ENCODE measurements around the gene PARD3. TPM values are rescaled to one million over a fixed set of nuclear protein-coding genes. Genes with fewer than 3 reads are reported as not detected.

The PARD3 gene
- total RNA-seq, 3 donors from 2014 or later (not counting 1 experiment from before 2014, with no cell fraction given): 0.14 to 0.49 (median 0.38) TPM

GRCh38 chr10:34764472-34764946 is 50.6 kb downstream of the PARD3 start:
- no peaks in the 10 kb centered on the region for H3K36me3 Mint-ChIP-seq
- Histone ChIP-seq H3K27ac (ENCODE audit: low read length) (no peak overlapping the region), H3K27me3 (ENCODE audit: control insufficient read depth, insufficient read depth, low read length) (no peaks in the 10 kb centered on the region), H3K9me3 (ENCODE audit: control insufficient read depth, insufficient read depth, low read length) (no peaks in the 10 kb centered on the region), H3K36me3 (ENCODE audit: control insufficient read depth, insufficient read depth, low read length) (no peaks in the 10 kb centered on the region), H3K4me1 (ENCODE audit: control insufficient read depth, insufficient read depth, low read length) (no peaks in the 10 kb centered on the region), H3K4me3 (ENCODE audit: low read length) (no peak overlapping the region)
- intact Hi-C loops (cut with micrococcal nuclease): no loop called here
- WGBS (ENCODE audit: insufficient coverage): 90% methylated on average over 2 of the region's 2 CpGs
- H3K27me3 Mint-ChIP-seq (ENCODE audit: low read depth in 2 of 2): peaks cover 0 to 8% of the 10 kb centered on the region in 2 donors
- DNase-seq (no peak), ATAC-seq (no peak)
- no peak overlapping the region for H3K4me3 Mint-ChIP-seq
- no peaks in the 10 kb centered on the region for H3K4me1 Mint-ChIP-seq
- no peaks in the 10 kb centered on the region for H3K9me3 Mint-ChIP-seq
- no peak for TF ChIP-seq CTCF (IDR thresholded peaks at IDR 0.05)
- no peak overlapping the region for H3K27ac Mint-ChIP-seq

DNA sequence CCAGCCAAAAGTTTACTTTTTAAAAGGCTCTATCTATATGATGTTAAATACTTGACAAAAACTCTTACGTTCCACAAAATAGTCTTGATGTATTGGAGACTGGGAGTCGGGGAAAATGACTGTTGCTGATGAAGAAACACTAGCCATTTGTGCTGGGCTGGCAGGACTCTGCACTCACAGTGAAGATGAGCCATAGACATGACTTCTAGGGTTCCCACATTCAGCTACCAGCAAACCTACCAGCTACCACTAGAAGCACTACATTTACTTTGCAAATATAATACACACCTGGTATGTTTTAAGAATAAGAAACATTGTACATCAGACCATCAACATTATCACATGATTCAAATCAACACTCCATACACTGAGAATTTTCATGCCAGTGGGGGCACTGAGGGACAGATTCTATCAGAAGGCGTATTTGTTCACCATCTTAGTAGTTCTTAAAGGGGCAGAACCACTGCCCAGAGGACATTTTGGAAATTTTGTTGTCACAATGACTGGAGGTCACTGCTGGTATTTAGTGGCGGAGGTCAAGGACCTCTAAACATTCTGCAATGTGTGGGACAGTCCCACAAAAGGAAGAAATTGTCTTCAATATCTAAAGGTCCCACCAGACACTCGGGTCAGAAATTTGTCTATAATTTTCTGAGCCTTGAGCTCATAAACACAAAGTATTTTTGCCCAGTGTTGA is 52.3 kb downstream of the PARD3 start:
- no peak for TF ChIP-seq CTCF (IDR thresholded peaks at IDR 0.05)
- 89% methylated on average over 5 of the region's 5 CpGs for WGBS (ENCODE audit: insufficient coverage)
- Mint-ChIP-seq H3K4me3 (no peak overlapping the region), H3K27ac (no peak overlapping the region), H3K27me3 (ENCODE audit: low read depth in 2 of 2) (peaks cover 0 to 8% of the 10 kb centered on the region in 2 donors), H3K36me3 (no peaks in the 10 kb centered on the region), H3K4me1 (peaks cover 0 to 5% of the 10 kb centered on the region in 2 donors), H3K9me3 (no peaks in the 10 kb centered on the region)
- DNase-seq (no peak), ATAC-seq (no peak)
- H3K4me3 ChIP-seq (ENCODE audit: low read length): no peak overlapping the region
- H3K27me3 ChIP-seq (ENCODE audit: control insufficient read depth, insufficient read depth, low read length): no peaks in the 10 kb centered on the region
- H3K4me1 ChIP-seq (ENCODE audit: control insufficient read depth, insufficient read depth, low read length): no peaks in the 10 kb centered on the region
- no peak overlapping the region for H3K27ac ChIP-seq (ENCODE audit: low read length)
- no peaks in the 10 kb centered on the region for H3K9me3 ChIP-seq (ENCODE audit: control insufficient read depth, insufficient read depth, low read length)
- intact Hi-C loops (cut with micrococcal nuclease): no loop called here
- no peaks in the 10 kb centered on the region for H3K36me3 ChIP-seq (ENCODE audit: control insufficient read depth, insufficient read depth, low read length)

- Histone ChIP-seq H3K27me3 (ENCODE audit: control insufficient read depth, insufficient read depth, low read length) (no peaks in the 10 kb centered on the region), H3K36me3 (ENCODE audit: control insufficient read depth, insufficient read depth, low read length) (no peaks in the 10 kb centered on the region), H3K27ac (ENCODE audit: low read length) (no peak overlapping the region), H3K9me3 (ENCODE audit: control insufficient read depth, insufficient read depth, low read length) (no peaks in the 10 kb centered on the region), H3K4me1 (ENCODE audit: control insufficient read depth, insufficient read depth, low read length) (no peaks in the 10 kb centered on the region), H3K4me3 (ENCODE audit: low read length) (no peak overlapping the region)
- no peaks in the 10 kb centered on the region for H3K9me3 Mint-ChIP-seq
- no peak for DNase-seq
- no peak overlapping the region for H3K4me3 Mint-ChIP-seq
- ATAC-seq: no peak
- peaks cover 0 to 8% of the 10 kb centered on the region in 2 donors for H3K27me3 Mint-ChIP-seq (ENCODE audit: low read depth in 2 of 2)
- WGBS (ENCODE audit: insufficient coverage): 80% methylated on average over 1 of the region's 3 CpGs
- peaks cover 0 to 5% of the 10 kb centered on the region in 2 donors for H3K4me1 Mint-ChIP-seq
- H3K36me3 Mint-ChIP-seq: no peaks in the 10 kb centered on the region
- intact Hi-C loops (cut with micrococcal nuclease): no loop called here
- no peak for TF ChIP-seq CTCF (IDR thresholded peaks at IDR 0.05)
- H3K27ac Mint-ChIP-seq: no peak overlapping the region
These were observed 52.9 kb downstream of the PARD3 start for GRCh38 chr10:34762156-34762555.

GRCh38 chr10:34761453-34761852 is 53.6 kb downstream of the PARD3 start:
- Histone ChIP-seq H3K27me3 (ENCODE audit: control insufficient read depth, insufficient read depth, low read length) (no peaks in the 10 kb centered on the region), H3K27ac (ENCODE audit: low read length) (no peak overlapping the region), H3K4me1 (ENCODE audit: control insufficient read depth, insufficient read depth, low read length) (no peaks in the 10 kb centered on the region), H3K9me3 (ENCODE audit: control insufficient read depth, insufficient read depth, low read length) (no peaks in the 10 kb centered on the region), H3K36me3 (ENCODE audit: control insufficient read depth, insufficient read depth, low read length) (no peaks in the 10 kb centered on the region), H3K4me3 (ENCODE audit: low read length) (no peak overlapping the region)
- Mint-ChIP-seq H3K27me3 (ENCODE audit: low read depth in 2 of 2) (peaks cover 0 to 13% of the 10 kb centered on the region in 2 donors), H3K27ac (no peak overlapping the region), H3K4me1 (peaks cover 0 to 5% of the 10 kb centered on the region in 2 donors), H3K36me3 (no peaks in the 10 kb centered on the region), H3K4me3 (no peak overlapping the region), H3K9me3 (no peaks in the 10 kb centered on the region)
- intact Hi-C loops (cut with micrococcal nuclease): no loop called here
- DNase-seq: no peak
- no CpG with 5 or more reads among the region's 1 CpG for WGBS (ENCODE audit: insufficient coverage)
- no peak for ATAC-seq
- TF ChIP-seq CTCF (IDR thresholded peaks at IDR 0.05): no peak
